HPDE6-E6E7 (cell line): Measurements from ENCODE around the gene PLEKHA8.

Source experiments
- DNase-seq: peaks from one replicate; pipeline ENCODE4 v3.0.0; 2011; ENCODE audit warnings: missing footprints; ENCODE audit errors: extremely low spot score

Gene PLEKHA8

DNA sequence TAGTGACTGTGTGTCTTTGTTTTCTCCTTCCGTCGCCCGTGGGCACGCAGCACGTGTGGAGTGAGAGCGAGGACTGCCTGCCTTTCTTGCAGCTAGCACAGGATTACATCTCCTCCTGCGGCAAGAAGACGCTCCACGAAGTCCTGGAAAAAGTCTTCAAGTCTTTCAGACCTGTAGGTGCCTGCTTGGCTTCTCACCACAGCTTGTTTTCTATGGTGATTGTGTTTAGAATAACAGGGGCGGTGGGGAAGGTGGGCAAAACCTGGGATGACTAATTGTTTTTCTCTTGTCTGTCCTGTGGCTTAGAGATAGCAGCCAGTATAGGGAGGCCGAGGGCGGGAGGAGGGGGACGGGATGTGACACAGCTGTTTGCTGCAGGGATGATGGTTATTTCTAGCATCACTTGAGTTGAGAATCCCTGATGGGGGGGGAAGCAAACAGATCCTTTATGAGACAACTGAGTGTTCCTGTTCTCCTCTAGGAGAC lies 118.0 kb downstream of the PLEKHA8 start:
- DNase-seq, result no peak

DNA sequence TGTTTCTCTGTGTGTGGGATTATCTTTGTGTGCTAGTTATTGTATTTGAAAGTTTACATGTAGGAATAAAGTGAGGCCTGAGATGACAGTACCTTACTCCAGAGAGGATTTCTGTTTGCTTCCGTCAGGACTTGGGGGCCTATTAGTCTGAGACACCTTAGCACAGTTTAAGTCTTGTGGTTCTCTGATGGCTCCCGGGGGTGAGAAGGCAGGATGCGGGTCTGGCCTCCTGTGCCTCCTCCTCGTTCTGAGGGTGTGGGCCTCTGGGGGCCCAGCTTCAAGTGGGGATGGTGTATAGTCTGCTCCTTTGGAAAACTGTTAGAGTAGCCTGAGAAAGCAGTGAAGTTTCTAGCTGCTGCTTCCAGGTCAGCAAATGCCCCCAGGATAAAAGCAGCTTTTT lies 119.0 kb downstream of the PLEKHA8 start:
- no peak for DNase-seq

DNA sequence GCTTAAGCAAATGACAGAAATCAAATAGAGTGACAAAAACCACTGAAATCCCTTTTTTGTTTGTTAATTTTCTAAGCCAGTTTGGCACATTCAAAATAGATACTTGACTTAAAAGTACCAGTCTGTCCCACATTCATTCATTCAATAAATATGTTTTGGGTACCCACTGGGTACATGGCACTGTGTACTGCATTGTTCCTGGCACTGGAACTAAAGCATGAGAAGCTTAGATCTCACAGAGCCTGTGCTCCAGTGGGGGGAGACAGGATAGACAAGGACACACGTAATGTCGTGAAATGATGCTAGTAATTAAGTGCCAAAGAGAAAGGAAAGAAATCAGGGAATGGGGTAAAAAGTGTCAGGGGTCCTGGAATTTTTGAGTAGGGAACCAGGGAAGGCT lies 119.6 kb downstream of the PLEKHA8 start:
- no peak for DNase-seq

DNA sequence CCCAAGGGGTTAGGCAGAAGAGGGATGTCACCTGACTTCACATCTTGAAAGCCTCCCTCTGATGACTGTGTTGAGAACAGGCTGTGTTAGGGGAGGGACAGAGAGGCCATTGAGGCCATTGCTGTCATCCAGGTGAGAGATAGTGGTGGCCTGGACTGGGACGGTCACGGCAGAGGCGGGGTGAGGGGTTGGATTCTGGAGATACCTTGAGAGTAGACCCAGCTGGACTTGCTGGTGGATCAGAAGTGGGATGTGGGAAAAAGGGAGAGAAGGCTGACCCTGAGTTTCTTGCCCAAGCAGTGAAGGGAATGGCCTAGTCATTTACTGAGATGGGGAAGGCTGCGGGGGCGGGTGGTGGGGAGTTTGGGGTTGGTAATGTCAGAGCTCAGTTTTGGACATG lies 120.2 kb downstream of the PLEKHA8 start:
- DNase-seq, result no peak

DNA sequence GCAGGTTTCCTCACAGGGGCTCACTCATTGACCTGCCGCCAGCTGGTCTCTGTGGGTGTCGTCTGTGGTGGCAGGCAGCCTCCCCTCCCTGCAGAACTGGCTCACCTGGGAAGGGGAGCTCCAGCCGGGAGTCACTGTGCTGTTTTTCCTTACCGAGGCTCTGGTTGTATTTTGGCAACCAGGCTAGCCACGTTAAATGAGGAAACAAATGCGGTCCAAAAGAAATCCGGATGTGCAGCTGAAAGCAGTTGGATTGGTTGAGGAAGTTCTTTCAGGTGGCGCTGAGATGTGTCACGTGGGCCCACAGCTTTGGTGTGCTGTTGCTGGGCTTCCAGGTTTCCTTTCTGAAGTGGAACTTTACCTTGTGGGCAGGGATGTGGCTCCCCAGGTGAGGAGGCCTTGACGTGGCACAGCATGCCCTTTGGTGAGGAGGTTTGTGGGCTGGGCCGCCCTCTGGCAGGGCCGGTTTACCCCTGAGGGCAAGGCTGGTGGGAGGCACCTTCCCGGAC lies 120.8 kb downstream of the PLEKHA8 start:
- peak; percentile 71 for DNase-seq

DNA sequence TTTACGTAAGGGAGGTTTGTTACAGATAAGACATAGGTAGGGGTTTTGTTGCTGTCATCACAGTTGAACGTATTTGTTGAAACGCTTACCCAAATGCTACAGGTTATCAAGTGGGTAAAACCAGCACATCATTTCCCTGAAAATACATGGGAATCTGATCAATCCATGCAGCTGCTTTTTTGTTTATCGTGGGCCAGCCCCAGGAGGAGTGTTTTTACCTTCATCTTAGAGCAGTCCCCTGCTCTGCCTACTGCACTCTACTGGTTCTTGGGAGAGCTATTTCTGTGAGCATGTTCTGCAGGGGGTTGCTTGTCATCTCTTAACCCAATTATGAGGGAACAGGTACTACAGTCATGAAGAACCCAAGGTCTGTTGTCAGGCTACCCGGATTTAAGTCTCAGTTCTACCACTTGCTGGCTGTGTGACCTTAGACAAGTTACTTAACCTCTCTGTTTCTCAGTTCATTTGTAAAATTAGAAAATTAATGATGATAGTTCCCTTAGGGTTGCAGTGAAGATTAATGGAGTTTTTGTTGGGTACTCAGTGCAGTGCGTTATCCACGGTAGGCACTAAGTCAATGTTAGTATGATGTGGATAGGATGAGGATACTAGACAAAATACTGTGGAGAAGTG lies 121.5 kb downstream of the PLEKHA8 start:
- DNase-seq, result no peak

DNA sequence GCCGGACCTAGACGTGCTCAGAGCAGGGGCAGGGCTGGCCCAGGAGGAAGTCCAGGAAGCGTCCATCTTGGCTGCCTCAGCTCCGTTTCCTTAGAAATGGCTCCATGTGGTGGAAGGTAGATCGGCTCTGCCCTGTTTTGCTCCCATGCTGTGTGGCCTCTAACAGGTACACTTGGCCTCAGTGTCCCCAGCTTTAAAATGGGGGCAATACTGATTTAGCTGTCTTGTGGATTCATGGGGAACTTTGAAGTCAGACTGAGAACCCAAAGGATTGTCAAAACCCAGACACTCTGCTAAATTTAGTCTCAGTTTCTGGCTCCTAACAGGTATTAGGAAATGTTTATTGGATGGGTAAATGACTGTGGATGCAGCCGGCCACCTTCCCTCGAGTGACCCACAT lies 122.5 kb downstream of the PLEKHA8 start:
- DNase-seq, result no peak

DNA sequence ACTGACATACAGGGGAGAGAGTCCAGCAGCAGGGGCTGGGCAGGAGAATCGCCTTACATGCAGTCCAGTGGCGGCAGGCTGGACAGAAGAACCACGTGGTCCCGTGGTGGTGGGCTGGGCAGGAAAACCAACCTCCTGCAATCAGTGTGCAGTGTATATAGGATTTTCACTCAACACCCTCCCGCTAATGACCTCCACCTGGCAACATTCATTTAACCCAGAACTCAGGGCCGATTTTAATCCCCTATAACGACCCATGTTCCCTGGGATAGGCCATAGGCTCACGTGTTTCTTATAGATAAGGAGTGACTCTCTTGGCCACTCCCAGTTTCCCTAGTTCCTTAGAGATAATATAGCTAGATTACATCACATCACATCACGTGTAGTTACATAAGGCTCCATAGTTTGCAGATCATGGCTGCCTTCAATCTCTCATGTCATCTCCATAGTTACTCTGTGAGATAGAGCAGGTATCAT lies 125.9 kb downstream of the PLEKHA8 start:
- DNase-seq, result no peak

DNA sequence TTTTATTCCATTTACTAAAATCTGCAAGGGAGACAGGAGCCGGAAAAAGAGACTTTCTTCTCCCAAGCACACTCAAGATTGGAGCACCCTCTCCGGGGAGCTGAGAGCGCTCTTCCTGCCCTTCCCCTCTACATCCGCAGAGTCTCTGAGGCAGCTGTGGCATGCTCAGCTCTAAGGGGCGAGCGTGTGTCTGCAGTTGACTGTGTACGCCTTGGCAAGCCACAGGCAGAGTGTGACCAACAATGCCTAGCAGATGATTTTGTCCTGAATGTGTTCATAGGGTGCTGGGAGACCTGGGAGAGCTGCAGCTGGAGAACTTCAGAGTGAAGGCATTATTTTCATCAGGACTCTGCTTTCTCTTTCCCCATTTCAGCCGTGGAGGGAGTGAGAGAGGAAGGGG lies 127.3 kb downstream of the PLEKHA8 start:
- DNase-seq, result no peak

DNA sequence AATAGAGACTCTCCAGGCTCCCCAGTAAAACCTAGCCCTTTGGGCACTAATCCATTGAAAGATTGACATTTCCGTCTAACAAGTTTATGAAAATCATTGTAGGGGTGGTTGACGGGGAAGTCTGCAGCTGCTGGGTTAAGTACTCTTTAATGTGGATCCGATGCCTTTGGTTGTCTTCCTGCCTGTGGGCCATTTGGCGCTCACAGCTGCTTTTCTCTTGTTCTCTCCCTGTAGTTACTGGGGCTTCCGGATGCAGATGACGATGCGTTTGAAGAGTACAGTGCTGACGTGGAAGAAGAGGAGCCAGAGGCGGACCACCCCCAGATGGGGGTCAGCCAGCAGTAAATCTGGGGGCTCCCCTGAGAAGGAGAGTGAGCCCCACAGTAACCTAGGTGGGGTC lies 129.0 kb downstream of the PLEKHA8 start:
- DNase-seq, result no peak

DNA sequence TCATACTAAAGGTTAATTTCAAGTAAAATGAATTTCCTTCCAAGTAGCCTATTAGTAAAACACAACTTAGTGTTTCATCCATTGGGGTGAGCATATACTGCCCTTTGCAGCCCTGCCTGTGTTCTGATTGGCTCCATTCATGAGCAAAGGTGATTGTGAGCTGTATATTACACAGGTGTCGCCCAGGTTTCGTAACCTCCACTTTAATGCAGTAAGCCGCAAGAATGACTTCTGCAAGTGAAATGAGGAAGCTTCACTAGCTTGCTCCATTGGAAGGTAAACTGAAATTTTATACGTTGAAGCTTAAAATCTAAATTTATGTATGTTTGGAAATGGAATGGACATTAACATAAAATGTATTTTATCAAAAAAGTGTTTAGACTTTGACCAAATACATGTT lies 131.0 kb downstream of the PLEKHA8 start:
- DNase-seq, result no peak

DNA sequence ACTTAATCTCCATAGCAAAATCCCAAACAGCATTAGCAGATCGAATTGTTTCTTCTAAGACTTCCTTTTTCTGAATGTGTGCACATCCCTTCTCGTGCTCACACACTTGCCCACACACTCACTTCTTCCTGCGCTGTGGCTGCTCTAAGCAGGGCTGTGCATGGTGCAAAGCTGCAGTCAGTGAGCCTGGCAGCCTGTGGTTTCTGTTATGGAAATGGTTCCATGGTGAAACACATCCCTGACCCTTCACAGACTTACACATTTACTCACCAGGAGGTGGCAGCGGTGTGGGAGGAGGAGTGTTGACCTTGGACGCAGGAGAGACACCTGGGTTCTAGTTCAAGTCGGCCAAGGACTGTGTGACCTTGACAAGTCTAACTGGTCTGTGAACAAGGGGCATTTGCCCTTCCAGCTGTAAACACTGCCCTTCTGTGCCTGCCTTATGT lies 131.5 kb downstream of the PLEKHA8 start:
- DNase-seq, result no peak

DNA sequence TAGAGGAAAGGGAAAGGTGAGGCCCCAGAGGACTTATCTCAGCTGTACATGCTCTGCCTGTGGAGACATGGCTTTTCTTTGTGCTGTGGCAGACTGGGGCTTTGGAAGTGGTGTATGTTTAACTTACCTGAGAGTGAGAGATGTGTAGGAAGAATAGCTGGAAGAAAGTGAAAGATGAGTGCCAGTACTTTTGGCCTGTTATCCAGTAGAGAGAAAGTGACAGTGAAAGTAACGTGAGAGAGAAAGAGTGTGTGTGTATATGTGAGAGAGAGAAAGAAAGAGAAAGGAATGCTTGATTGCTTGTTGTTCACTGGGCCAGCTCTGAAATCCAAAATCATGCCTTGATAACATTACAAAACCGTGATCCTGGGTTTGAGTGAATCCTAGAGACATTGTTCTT lies 132.1 kb downstream of the PLEKHA8 start:
- DNase-seq, result no peak

DNA sequence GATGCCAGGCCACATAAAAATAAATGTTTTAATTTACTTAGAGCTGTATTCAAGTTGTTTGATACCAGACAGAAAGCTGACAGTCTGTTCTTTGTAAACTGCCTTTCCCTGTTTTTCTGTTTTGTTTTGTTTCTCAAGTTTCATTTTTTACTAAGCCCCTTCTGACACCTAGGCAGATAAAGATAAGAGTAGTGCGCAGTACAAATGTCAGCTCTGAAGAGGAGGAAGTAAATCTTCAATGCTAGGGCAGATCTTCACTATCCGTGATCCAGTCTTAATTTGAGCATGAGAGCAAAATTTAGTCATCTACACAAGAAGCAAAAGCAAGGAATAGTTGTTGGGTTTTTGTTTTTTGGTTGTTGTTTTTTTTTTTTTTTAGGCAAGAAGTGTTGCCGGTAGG lies 133.9 kb downstream of the PLEKHA8 start:
- DNase-seq, result no peak

DNA sequence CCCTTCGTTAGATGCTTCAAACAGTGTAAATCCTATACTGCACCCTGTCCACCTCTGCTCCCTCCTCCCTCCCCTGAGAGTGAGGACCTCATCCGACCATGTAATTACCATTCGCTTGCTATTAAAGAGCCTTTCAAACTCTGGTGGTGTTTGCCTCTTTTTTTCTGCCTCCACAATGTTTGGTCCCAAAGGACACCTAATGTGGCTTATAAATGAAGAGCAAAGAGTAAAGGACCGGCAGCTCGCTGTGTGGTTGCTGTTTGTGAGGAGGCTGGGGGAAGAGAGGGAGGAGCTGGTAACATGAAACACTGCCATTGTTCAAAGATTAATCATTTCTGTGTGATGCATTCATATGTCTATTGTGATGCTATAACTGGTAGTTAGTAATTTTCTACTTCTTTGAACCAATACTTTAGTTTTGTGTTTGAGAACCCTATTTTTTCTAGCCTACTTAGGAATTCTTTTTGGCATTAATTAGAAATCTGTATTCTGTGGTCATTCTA lies 134.5 kb downstream of the PLEKHA8 start:
- DNase-seq, result peak; percentile 67

DNA sequence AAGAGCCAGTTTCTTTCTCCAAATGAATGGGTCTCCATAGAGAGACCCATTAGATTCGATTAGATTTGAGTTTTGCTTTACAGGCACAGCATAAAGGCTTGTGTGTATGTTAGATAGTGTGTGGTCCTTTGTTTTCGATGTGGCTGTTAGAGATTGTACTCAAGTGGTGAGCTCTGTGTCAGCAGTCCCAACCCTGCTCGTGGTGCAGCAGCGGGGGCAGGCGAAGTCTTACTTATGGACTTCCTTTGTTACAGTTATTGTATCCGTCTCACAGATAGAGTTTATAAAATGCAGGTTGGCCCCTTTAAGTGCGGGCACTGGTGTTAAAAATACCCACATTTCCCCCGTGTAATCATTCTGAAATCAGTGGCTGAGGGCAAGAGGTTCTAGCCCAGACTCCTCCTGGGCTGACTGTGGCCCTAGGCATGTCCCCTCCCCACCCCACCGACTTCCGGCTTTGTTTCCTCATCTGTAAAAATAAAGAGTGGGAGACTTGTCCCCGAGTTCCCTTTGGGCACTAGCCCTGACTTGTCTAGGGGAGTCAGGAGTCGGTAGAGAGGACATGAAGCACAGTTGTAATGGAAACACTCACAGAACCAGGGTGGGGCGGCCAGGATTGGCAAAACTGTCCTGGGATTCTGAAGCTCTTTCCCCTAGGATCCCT lies 135.2 kb downstream of the PLEKHA8 start:
- peak; percentile 27 for DNase-seq

DNA sequence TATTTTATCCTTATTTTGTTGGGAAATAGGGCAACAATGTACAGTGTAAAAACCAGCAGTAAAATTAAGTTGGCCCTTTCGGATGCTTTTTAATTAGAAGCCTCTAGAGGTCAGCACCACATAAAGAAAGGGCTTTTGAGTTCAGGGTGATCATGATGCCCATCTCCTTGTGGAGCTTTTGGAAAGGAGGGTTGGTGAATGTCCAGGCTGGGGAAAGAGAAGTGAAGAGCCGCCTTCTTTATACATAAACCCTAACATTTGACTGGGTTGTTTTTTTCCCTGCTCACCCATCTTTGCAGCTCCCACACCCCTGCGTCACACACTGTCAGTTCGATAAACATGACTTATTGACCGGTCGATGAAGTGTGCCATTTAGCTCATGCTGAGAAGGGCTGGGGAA lies 136.4 kb downstream of the PLEKHA8 start:
- DNase-seq, result peak; percentile 48

DNA sequence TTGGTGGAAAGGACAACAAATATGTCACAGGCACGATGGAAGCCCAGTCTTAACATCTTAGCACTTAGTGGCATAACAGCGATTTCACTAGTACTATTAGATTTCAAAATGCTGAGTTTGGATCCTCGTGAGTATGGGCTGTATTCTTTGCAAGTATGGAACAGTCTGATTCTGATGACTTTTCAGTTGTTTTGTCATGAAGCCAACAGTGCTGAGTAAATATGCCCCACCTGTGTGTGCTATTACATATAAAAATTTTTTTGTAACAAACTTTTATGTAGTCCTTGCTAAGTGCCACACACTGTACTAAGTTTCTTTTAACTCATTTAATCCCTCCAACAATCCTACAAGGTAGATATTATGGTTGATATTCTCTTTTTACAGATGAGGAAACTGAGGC lies 137.4 kb downstream of the PLEKHA8 start:
- no peak for DNase-seq

DNA sequence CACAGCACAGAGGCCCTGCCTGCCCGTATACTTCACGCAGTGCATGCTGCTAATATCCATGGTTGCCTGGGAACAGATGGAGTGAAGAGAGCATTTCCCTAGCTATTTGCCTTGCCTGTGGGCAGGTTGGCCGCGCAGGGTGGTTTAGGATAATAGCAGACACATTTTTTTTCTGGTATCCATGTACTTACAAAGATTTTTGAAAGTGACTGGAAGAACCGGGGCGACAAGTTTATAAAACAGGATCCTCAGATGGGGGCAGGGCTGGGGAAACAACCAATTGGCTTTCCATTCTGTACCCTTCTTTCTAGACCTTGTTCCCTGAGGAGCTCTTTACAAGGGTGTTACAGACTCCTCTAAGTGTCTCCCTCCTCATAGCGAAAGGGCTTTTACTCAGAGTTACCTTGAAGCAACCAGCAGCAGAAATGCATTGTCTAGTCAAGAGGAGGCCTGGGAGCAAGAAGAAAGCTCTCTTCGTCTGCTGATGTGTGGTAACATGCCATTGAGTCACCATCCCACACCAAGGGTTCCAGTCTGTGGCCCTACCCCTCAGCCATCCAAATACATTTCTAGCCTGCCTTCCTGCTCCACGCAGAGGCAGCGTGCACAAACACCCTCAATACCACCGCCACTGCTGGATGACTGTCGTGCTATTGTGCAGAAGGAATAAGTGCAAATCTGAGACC lies 138.1 kb downstream of the PLEKHA8 start:
- DNase-seq, result peak; percentile 43

DNA sequence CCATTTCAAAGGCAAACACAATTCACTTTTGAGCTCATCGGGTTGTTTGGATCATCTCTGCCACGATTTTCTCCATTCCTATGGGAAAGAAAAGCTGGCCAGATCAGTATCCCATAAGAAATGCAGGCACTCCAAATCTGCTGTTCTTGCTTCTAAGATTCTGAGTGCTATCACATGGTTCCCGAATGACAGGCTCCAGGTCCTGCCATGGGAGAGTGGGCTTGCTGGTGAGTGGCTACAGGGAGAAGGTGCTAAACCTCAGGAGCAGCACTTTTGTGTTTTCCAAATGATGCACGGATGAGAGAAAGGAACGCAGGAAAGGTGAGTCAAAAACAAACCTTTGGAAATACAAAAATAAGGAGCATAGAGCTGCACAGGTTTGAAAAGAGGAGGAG lies 138.6 kb downstream of the PLEKHA8 start:
- no peak for DNase-seq

DNA sequence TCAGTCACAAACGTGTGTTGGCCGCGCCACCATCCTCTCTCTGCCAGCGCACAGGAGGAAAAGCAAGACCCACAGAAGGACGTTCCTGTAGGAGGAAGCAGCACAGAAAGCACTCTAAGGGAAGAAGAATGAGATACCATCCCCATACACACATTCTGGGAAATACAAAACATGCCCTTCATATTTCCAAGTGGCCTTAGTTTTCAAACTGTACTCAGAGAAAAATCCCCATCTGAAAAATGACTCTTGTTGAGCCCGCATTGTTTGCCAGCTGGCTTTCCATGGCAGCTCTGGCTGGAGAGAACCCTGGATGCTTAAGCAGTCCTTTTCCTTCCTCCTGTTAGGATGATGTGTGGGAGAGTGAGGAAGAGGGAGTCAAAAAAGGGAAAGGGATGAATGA lies 139.7 kb downstream of the PLEKHA8 start:
- DNase-seq, result no peak

DNA sequence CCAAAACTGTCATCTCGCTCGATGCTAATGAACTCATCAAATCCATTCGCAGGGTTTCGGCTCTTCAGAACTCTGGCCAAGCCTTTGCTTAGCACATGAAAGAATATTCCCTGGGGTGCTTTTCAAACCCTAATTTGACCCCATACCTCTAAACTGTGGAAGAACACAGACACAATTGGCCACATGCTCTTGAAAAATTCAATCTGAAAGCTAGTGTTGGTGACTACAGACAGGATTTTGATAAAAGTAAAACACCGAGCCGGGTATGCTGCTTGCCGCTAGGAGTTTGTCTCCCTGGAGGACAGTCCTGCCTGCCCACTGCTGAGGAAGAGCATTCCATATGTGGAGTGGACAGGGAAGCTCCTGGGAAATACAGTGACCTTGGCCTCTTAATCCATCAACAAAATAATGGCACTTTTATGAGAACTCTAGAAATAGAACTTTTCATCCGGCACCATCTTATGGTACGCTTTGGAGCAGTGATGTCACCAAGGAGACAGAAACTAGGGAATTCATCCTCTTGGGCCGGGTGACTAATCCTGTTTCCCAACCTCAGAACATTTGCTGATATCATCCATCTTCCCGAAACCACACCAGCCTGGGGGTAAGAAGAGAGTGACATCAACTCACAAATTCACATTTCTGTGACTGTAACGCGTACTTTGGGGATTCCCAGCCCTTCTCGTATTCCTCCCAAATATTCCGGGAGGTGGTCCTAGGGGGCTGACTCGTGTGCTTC lies 140.8 kb downstream of the PLEKHA8 start:
- peak; percentile 41 for DNase-seq
